Transverse colon (tissue), 4 donors: ENCODE results near the gene FAM149B1. TPM values are rescaled to one million over a fixed set of nuclear protein-coding genes. Genes with fewer than 3 reads are reported as not detected.
A peak's percentile ranks its signal among the peaks of the same experiment; 100 is the strongest.

ENCODE experiments used
- DNase-seq: peaks from one replicate; pipeline ENCODE4 v3.0.0-alpha.2; 2019
- H3K27ac ChIP-seq, 4 donors: fragments of 200-600 bp; sonication (generic); 2 replicates each; pipeline ENCODE4 v1.5.1; 2016 to 2018; ENCODE audit warnings: inconsistent platforms in 4 of 4
- H3K27me3 ChIP-seq: fragments of 200-600 bp; sonication (generic); 2 replicates; pipeline ENCODE4 v1.5.1; 2017; ENCODE audit warnings: inconsistent platforms
- H3K36me3 ChIP-seq, 4 donors: fragments of 200-600 bp; sonication (generic); 2 replicates each; pipeline ENCODE4 v1.5.1; 2017 to 2019; ENCODE audit warnings: inconsistent platforms in 4 of 4
- H3K4me1 ChIP-seq, 4 donors: fragments of 200-600 bp; sonication (generic); 2 replicates each; pipeline ENCODE4 v1.5.1; 2017 to 2020; ENCODE audit warnings: inconsistent platforms in 4 of 4
- H3K4me3 ChIP-seq, 4 donors: fragments of 200-600 bp; sonication (generic); 1 replicate in 1 of 4; 2 replicates in 3 of 4; pipeline versions ENCODE4 v1.5.1 to v1.6.1; 2017 to 2019; ENCODE audit warnings: inconsistent platforms in 4 of 4
- H3K9me3 ChIP-seq, 2 donors: fragments of 200-600 bp; sonication (generic); 2 replicates each; pipeline ENCODE4 v1.5.1; 2017 to 2019; ENCODE audit warnings: inconsistent platforms in 2 of 2
- CTCF ChIP-seq, 5 experiments: fragments of 200-600 bp in 3 of 5; fragments of 450-650 bp in 2 of 5; sonication (generic) in 3 of 5; IDR thresholded peaks; 1 replicate in 2 of 5; 2 replicates in 3 of 5; pipeline ENCODE4 v1.5.1; 2016 to 2017; ENCODE audit warnings: antibody characterized with exemption in 5 of 5, inconsistent platforms in 3 of 5, mild to moderate bottlenecking in 2 of 5, moderate library complexity in 1 of 5
- EP300 ChIP-seq: sonication (generic); formaldehyde crosslinking; IDR thresholded peaks from one replicate; pipeline ENCODE4 v1.6.1; 2017; ENCODE audit warnings: antibody characterized with exemption, low read depth
- POLR2A ChIP-seq: fragments of 450-650 bp; IDR thresholded peaks from one replicate; pipeline ENCODE4 v1.6.1; 2016; ENCODE audit warnings: antibody characterized with exemption, mild to moderate bottlenecking, moderate library complexity
- POLR2AphosphoS5 ChIP-seq, 3 donors: sonication (generic); formaldehyde crosslinking; IDR thresholded peaks; one replicate each; pipeline ENCODE4 v1.6.1; 2016; ENCODE audit warnings: antibody characterized with exemption in 3 of 3
- WGBS, 2 donors: methylation state at CpG; one replicate each; pipeline ENCODE4 v1.1.5; 2018; ENCODE audit warnings: low coverage in 1 of 2; 5-methylcytosine and 5-hydroxymethylcytosine counted together
- in situ Hi-C, 4 donors: fragments of 200-750 bp; cut with MboI; loops; one replicate each; pipeline versions ENCODE4 v1.15.0 to v1.15.1; 2017; ENCODE audit warnings: low sequenced_read_pairs in 3 of 4, low pct_ligation_motif_present in 1 of 4, low pct_unique_long_range_greater_than_20kb in 1 of 4
- intact Hi-C: fragments of 100-400 bp; cut with DNase I; formaldehyde crosslinking; loops from one replicate; pipeline ENCODE4 v1.15.1; 2023; ENCODE audit warnings: low total_unique reads
- total RNA-seq, 4 donors: library from RNA; depleted of rRNA; stranded (reverse); fragments of >200 nt; gene quantifications; one replicate each; pipeline ENCODE4 v1.1.0, GENCODE V29; 2016

FAM149B1 gene
- total RNA-seq, 4 donors from 2014 or later = 9.7 to 32.0 (median 17.3) TPM

GRCh38 chr10:73261362-73261995, 93.6 kb downstream of the FAM149B1 start:
- in situ Hi-C loops = loop anchor here in 1 of 4 donors (25.0 kb wide), 1 partner anchor 376 kb away; the partner anchor contains the start of gene MYOZ1
- WGBS, 2 donors = 87 to 90% methylated on average over 9 of the region's 9 CpGs

DNA sequence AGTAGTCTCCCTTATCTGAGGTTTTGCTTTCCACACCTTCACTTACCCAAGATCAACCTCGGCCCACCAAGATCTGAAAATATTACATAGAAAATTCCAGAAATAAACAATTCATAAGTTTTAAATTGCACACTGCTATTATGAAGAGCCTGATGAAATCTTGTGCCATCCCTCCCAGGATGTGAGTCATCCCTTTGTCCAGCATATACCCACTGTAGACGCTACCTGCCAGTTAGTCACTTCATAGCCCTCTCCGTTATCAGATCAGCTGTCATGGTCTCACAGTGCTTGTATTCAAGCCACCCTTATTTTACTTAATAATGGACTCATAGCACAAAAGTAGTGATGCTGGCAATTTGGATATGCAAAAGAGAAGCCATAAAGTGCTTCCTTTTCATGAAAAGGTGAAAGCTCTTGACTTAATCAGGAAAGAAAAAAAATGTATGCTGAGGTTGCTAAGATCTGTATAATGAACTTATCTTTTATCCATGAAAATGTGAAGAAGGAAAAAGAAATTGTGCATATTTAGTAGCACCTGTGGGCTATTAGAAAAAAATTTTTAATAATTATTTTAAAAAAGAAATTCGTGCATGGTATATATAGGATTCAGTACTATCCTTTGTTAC, 94.3 kb downstream of the FAM149B1 start:
- intact Hi-C loops (no loop called here), in situ Hi-C loops (loop anchor here in 1 of 4 donors (25.0 kb wide), 1 partner anchor 375 kb away; the partner anchor contains the start of gene MYOZ1)
- no peaks in the 10 kb centered on the region for H3K9me3 ChIP-seq
- 78% methylated on average over 4 of the region's 4 CpGs for WGBS, 2 donors
- no peaks in the 10 kb centered on the region for H3K27me3 ChIP-seq
- TF ChIP-seq POLR2AphosphoS5 (IDR thresholded peaks at IDR 0.05) (no peak), EP300 (no peak), CTCF (IDR thresholded peaks at IDR 0.05) (no peak), POLR2A (no peak)
- no peak overlapping the region for H3K4me3 ChIP-seq
- H3K4me1 ChIP-seq = no peaks in the 10 kb centered on the region
- no peak overlapping the region for H3K27ac ChIP-seq
- no peaks in the 10 kb centered on the region for H3K36me3 ChIP-seq
- no peak for DNase-seq

More at GRCh38 chr10:73261362-73261995, 93.6 kb downstream of the FAM149B1 start:
- H3K36me3 ChIP-seq = no peaks in the 10 kb centered on the region
- H3K27me3 ChIP-seq = no peaks in the 10 kb centered on the region
- H3K4me1 ChIP-seq = no peaks in the 10 kb centered on the region
- H3K27ac ChIP-seq = no peak overlapping the region
- H3K9me3 ChIP-seq = no peaks in the 10 kb centered on the region
- TF ChIP-seq EP300 (no peak), POLR2A (no peak), POLR2AphosphoS5 (IDR thresholded peaks at IDR 0.05) (no peak), CTCF (IDR thresholded peaks at IDR 0.05) (no peak)
- no peak for DNase-seq
- intact Hi-C loops = no loop called here
- no peak overlapping the region for H3K4me3 ChIP-seq

- no peaks in the 10 kb centered on the region for H3K27me3 ChIP-seq
- H3K9me3 ChIP-seq = no peaks in the 10 kb centered on the region
- no peaks in the 10 kb centered on the region for H3K4me1 ChIP-seq
- TF ChIP-seq CTCF (IDR thresholded peaks at IDR 0.05) (no peak), POLR2AphosphoS5 (IDR thresholded peaks at IDR 0.05) (no peak), POLR2A (no peak), EP300 (no peak)
- intact Hi-C loops = no loop called here
- H3K36me3 ChIP-seq = no peaks in the 10 kb centered on the region
- WGBS, 2 donors = 67 to 77% methylated on average over 4 to 5 of the region's 5 CpGs
- H3K4me3 ChIP-seq = no peak overlapping the region
- DNase-seq = no peak
- no peak overlapping the region for H3K27ac ChIP-seq
- in situ Hi-C loops = loop anchor here in 1 of 4 donors (25.0 kb wide), 1 partner anchor 374 kb away; the partner anchor contains the start of gene MYOZ1
Measured at GRCh38 chr10:73262880-73263555, 95.1 kb downstream of the FAM149B1 start.

DNA sequence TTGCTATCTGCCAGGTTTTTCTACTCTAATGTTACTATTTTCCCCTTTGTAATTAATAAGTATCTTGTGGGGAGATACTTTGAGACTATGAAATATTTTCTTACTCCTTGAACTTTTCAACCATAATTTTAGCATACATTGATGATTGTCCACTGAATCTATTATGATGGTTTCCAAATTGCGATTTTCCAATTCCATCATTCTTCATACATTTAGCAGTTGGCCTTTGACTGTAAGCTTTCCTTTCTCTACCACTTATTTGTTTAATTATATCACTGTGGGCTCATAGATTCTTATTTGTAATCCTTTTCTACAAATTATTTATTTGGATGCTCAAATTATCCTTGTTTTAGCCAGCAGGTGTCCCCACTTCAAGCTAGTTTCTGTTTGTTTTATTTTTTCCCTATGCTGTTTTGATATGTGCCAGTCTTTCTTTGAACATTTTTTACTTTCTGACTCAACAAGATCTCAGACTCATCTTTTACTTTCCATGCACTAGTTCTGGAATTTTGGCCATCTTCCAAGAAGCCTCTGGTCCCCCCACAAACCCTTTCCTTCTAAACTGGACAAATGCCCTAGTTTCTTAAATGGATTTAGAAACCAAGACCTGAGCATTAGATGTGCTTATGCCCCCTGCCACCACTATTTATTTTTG, 95.9 kb downstream of the FAM149B1 start:
- no peak for DNase-seq
- intact Hi-C loops (no loop called here), in situ Hi-C loops (loop anchor here in 1 of 4 donors (25.0 kb wide), 1 partner anchor 373 kb away; the partner anchor contains the start of gene MYOZ1)
- no peak overlapping the region for H3K27ac ChIP-seq
- no peaks in the 10 kb centered on the region for H3K4me1 ChIP-seq
- no peaks in the 10 kb centered on the region for H3K36me3 ChIP-seq
- TF ChIP-seq EP300 = no peak
- peak; percentile 30 to 45 (median 36) for TF ChIP-seq CTCF (IDR thresholded peaks at IDR 0.05)
- TF ChIP-seq POLR2A = no peak
- TF ChIP-seq POLR2AphosphoS5 (IDR thresholded peaks at IDR 0.05) = no peak
- no peaks in the 10 kb centered on the region for H3K9me3 ChIP-seq
- no peaks in the 10 kb centered on the region for H3K27me3 ChIP-seq
- H3K4me3 ChIP-seq = no peak overlapping the region
- 29 to 64% methylated on average over 1 of the region's 1 CpG for WGBS, 2 donors
